Activated CD8-positive, alpha-beta T cell treated with anti-CD3 and anti-CD28 coated beads, Interleukin-2, amount 10 ng/mL, durations not matched to agents 7 days and 5 days (primary cell): Measurements from ENCODE around the gene TJP2. TPM values are rescaled to one million over a fixed set of nuclear protein-coding genes. Genes with fewer than 3 reads are reported as not detected.

Experiments
- ATAC-seq: fragments of 150-1000 bp; cut with Tn5 transposase; one replicate; pipeline ENCODE4 v1.10.0; 2021; ENCODE audit warnings: moderate library complexity
- CTCF ChIA-PET: fragments of 350-600 bp; sonication (Branson Sonifier 250); formaldehyde crosslinking; loops from one replicate; lab custom pipeline; 2021; ENCODE audit warnings: antibody characterized with exemption; lab: Charles Lee
- POLR2A ChIA-PET: fragments of 350-600 bp; sonication (Branson Sonifier 250); formaldehyde crosslinking; loops from one replicate; lab custom pipeline; 2021; ENCODE audit warnings: antibody characterized with exemption; lab: Charles Lee
- DNase-seq: peaks from one replicate; pipeline ENCODE4 v3.0.0-alpha.2; 2020
- H3K27ac Mint-ChIP-seq: one replicate; pipeline ENCODE4 v1.8.0; 2021; ENCODE audit warnings: mild to moderate bottlenecking, mixed read lengths
- H3K27me3 Mint-ChIP-seq: one replicate; pipeline ENCODE4 v1.8.0; 2021; ENCODE audit warnings: low read depth, mixed read lengths
- H3K36me3 Mint-ChIP-seq: one replicate; pipeline ENCODE4 v1.8.0; 2021; ENCODE audit warnings: low read depth, mixed read lengths
- H3K4me1 Mint-ChIP-seq: one replicate; pipeline ENCODE4 v1.8.0; 2021; ENCODE audit warnings: low read depth, mixed read lengths
- H3K4me3 Mint-ChIP-seq: one replicate; pipeline ENCODE4 v1.8.0; 2021; ENCODE audit warnings: mild to moderate bottlenecking, mixed read lengths
- H3K9me3 Mint-ChIP-seq: one replicate; pipeline ENCODE4 v1.8.0; 2022; ENCODE audit warnings: mixed read lengths; ENCODE audit not compliant: insufficient read depth
- total RNA-seq, 2 experiments: library from RNA; stranded (reverse); gene quantifications; one replicate each; pipeline ENCODE4 v1.2.3, GENCODE V29; 2021

Gene TJP2
- total RNA-seq, 2 experiments from 2014 or later = 6.2 to 7.0 TPM

GRCh38 chr9:69323861-69324260, 149.8 kb downstream of the TJP2 start:
- Mint-ChIP-seq H3K4me3 (no peak overlapping the region), H3K4me1 (no peaks in the 10 kb centered on the region), H3K27ac (no peak overlapping the region), H3K27me3 (peaks cover 41% of the 10 kb centered on the region), H3K9me3 (no peaks in the 10 kb centered on the region), H3K36me3 (no peaks in the 10 kb centered on the region)
- ChIA-PET POLR2A (no interaction called here), CTCF (no interaction called here)
- no peak for ATAC-seq
- DNase-seq = no peak

Other genes with a start within 250 kb of the TJP2 start
- not detected for gene PRKACG, start 160.2 kb upstream of the TJP2 start, total RNA-seq
- gene FXN, start 138.5 kb upstream of the TJP2 start, total RNA-seq = 10 to 100 TPM; 21.7 to 23.2 TPM
- gene ENTREP1, start 150.9 kb downstream of the TJP2 start, total RNA-seq = not detected